ENCODE data around the gene CNTN5. TPM values are rescaled to one million over a fixed set of nuclear protein-coding genes. Genes with fewer than 3 reads are reported as not detected.

The CNTN5 gene
- total RNA-seq, 1 donor from 2014 or later, result not detected

- Mint-ChIP-seq H3K9me3 (peaks cover 32% of the 10 kb centered on the region), H3K36me3 (ENCODE audit: low read depth) (no peaks in the 10 kb centered on the region), H3K27me3 (ENCODE audit: low read depth) (no peaks in the 10 kb centered on the region), H3K27ac (no peak overlapping the region), H3K4me1 (ENCODE audit: low read depth) (no peaks in the 10 kb centered on the region), H3K4me3 (ENCODE audit: low read depth) (no peak overlapping the region)
- intact Hi-C loops (cut with micrococcal nuclease), result no loop called here
- no peak for DNase-seq (ENCODE audit: low spot score)
Observed at GRCh38 chr11:99640671-99641070, 619.9 kb downstream of the CNTN5 start.

DNA sequence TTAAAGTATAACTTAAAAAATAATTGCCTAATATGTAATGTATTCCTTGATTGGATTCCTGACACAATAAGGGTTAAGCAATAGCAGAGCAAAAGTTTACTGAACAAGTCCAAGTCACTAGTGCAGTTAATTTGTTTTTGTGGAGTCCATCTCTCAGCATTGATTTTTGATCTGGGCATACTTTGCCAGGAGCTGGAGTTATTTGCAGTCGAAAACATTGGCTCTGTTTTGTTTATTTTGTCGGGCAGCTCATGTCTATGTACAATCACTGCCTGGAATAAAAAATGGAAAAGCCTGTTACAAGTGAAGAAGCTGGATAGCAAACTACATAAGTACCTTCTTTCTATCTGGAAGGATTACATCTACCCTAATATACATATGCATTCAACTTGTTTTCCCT is 625.2 kb downstream of the CNTN5 start:
- H3K4me3 Mint-ChIP-seq (ENCODE audit: low read depth), result no peak overlapping the region
- H3K36me3 Mint-ChIP-seq (ENCODE audit: low read depth), result no peaks in the 10 kb centered on the region
- no peaks in the 10 kb centered on the region for H3K27me3 Mint-ChIP-seq (ENCODE audit: low read depth)
- intact Hi-C loops (cut with micrococcal nuclease), result no loop called here
- DNase-seq (ENCODE audit: low spot score), result no peak
- peaks cover 36% of the 10 kb centered on the region for H3K9me3 Mint-ChIP-seq
- no peak overlapping the region for H3K27ac Mint-ChIP-seq
- no peaks in the 10 kb centered on the region for H3K4me1 Mint-ChIP-seq (ENCODE audit: low read depth)

DNA sequence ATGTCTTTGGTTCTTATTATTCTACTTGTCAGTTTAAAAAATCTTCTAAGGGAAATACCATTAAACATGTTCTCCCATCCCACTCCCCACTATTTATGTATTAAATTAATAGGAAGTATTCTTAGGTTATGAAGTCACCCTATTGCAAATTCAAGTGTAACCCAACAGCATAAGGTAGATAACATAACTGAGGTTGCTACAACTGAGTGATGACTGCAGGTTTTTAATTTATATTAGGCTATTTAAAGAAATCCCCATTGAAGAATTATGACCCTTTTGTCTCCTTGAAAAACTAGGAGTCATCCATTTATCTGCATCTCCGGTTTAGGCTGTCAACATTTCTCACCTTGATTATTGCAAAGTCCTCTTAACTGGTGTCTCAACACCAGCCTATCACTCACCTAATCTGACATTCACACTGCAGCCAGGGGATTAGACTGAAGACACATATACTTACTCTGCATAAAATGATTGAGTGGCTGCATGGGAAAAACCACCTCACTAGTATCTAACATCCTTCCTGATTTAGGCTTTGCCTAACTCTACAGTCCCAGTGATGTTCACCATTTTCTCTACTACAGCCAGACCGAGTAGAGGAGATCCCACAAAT is 649.4 kb downstream of the CNTN5 start:
- intact Hi-C loops (cut with micrococcal nuclease), result no loop called here
- Mint-ChIP-seq H3K4me3 (ENCODE audit: low read depth) (no peak overlapping the region), H3K27me3 (ENCODE audit: low read depth) (no peaks in the 10 kb centered on the region), H3K36me3 (ENCODE audit: low read depth) (no peaks in the 10 kb centered on the region), H3K9me3 (peaks cover 42% of the 10 kb centered on the region), H3K4me1 (ENCODE audit: low read depth) (no peaks in the 10 kb centered on the region), H3K27ac (no peak overlapping the region)
- DNase-seq (ENCODE audit: low spot score), result no peak

DNA sequence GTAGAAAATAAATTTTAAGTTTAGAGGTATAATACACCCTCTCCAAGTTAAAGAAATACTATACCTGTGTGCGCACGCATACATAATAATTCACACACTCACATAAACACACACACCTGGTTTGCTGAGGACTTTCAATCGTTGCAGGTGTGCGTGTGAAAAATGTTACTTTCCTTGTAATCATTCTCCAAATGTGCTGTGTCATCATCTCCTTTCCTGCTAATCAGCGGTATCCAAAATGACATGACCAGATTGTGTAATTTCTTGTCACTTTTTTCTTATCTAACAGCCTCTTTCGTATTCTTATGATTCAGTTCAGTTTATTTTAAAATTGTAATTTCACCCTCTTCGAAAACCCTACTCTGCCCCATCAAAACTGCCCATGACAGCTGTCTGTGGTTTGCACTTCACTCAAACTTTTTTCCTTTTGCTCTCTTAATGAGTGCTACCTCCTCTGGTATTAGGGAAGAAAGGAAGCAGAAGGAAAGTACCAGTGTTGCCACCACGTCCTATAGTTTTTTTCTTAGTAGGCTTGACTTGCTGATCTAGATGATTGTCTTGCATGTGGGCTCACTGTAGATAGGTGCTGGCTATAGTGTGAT is 651.2 kb downstream of the CNTN5 start:
- Mint-ChIP-seq H3K4me1 (ENCODE audit: low read depth) (no peaks in the 10 kb centered on the region), H3K27me3 (ENCODE audit: low read depth) (no peaks in the 10 kb centered on the region), H3K9me3 (peaks cover 40% of the 10 kb centered on the region), H3K27ac (no peak overlapping the region), H3K36me3 (ENCODE audit: low read depth) (no peaks in the 10 kb centered on the region), H3K4me3 (ENCODE audit: low read depth) (no peak overlapping the region)
- intact Hi-C loops (cut with micrococcal nuclease), result no loop called here
- DNase-seq (ENCODE audit: low spot score), result no peak

DNA sequence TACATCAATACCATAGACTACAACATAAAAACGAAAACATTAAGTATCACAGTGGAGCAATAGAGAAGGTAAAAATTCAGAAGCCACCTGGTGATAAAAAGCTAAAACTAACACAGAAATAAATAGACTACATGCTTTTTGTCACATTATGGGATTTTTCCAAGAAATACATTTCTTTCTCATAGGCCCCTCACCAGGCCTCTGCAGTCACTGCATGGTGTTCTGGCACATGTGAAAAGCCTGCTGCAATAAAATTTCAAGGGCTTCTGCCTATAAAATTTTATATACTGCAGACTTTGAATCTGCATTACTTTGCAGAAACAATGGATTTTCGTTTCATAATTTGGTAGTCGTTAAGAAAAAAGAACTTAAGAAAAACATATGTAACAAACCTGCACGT is 655.5 kb downstream of the CNTN5 start:
- intact Hi-C loops (cut with micrococcal nuclease), result no loop called here
- no peak overlapping the region for H3K4me3 Mint-ChIP-seq (ENCODE audit: low read depth)
- no peaks in the 10 kb centered on the region for H3K36me3 Mint-ChIP-seq (ENCODE audit: low read depth)
- DNase-seq (ENCODE audit: low spot score), result no peak
- peaks cover 31% of the 10 kb centered on the region for H3K9me3 Mint-ChIP-seq
- H3K27me3 Mint-ChIP-seq (ENCODE audit: low read depth), result no peaks in the 10 kb centered on the region
- H3K27ac Mint-ChIP-seq, result no peak overlapping the region
- H3K4me1 Mint-ChIP-seq (ENCODE audit: low read depth), result no peaks in the 10 kb centered on the region

- no peaks in the 10 kb centered on the region for H3K27me3 Mint-ChIP-seq (ENCODE audit: low read depth)
- H3K9me3 Mint-ChIP-seq, result peaks cover 21% of the 10 kb centered on the region
- no peaks in the 10 kb centered on the region for H3K36me3 Mint-ChIP-seq (ENCODE audit: low read depth)
- intact Hi-C loops (cut with micrococcal nuclease), result no loop called here
- H3K4me1 Mint-ChIP-seq (ENCODE audit: low read depth), result no peaks in the 10 kb centered on the region
- DNase-seq (ENCODE audit: low spot score), result no peak
- H3K4me3 Mint-ChIP-seq (ENCODE audit: low read depth), result no peak overlapping the region
- no peak overlapping the region for H3K27ac Mint-ChIP-seq
Observed at GRCh38 chr11:99682171-99682570, 661.4 kb downstream of the CNTN5 start.

DNA sequence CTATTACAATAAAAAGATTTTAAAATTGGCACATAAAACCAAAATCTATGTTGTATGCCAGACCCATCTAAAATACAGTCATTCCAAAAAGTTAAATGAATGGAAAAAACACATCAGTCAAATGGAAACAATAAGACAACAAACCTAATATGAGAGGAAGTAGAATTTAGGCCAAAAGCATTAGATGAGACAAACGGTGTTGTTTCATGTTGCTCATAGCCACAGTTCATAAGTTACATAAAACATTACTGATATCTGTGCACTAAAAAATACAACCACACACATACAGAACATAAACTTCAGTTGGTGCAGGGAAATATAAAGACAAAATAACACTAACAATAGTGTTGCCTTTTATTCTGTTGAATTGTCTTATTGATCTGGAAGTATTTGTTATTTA is 661.9 kb downstream of the CNTN5 start:
- no peak overlapping the region for H3K27ac Mint-ChIP-seq
- no peaks in the 10 kb centered on the region for H3K36me3 Mint-ChIP-seq (ENCODE audit: low read depth)
- intact Hi-C loops (cut with micrococcal nuclease), result no loop called here
- DNase-seq (ENCODE audit: low spot score), result no peak
- no peaks in the 10 kb centered on the region for H3K4me1 Mint-ChIP-seq (ENCODE audit: low read depth)
- H3K27me3 Mint-ChIP-seq (ENCODE audit: low read depth), result no peaks in the 10 kb centered on the region
- peaks cover 21% of the 10 kb centered on the region for H3K9me3 Mint-ChIP-seq
- H3K4me3 Mint-ChIP-seq (ENCODE audit: low read depth), result no peak overlapping the region

GRCh38 chr11:99683933-99684332 is 663.2 kb downstream of the CNTN5 start:
- Mint-ChIP-seq H3K4me1 (ENCODE audit: low read depth) (no peaks in the 10 kb centered on the region), H3K27ac (no peak overlapping the region), H3K4me3 (ENCODE audit: low read depth) (no peak overlapping the region), H3K27me3 (ENCODE audit: low read depth) (no peaks in the 10 kb centered on the region), H3K9me3 (peaks cover 26% of the 10 kb centered on the region), H3K36me3 (ENCODE audit: low read depth) (no peaks in the 10 kb centered on the region)
- intact Hi-C loops (cut with micrococcal nuclease), result no loop called here
- DNase-seq (ENCODE audit: low spot score), result no peak

DNA sequence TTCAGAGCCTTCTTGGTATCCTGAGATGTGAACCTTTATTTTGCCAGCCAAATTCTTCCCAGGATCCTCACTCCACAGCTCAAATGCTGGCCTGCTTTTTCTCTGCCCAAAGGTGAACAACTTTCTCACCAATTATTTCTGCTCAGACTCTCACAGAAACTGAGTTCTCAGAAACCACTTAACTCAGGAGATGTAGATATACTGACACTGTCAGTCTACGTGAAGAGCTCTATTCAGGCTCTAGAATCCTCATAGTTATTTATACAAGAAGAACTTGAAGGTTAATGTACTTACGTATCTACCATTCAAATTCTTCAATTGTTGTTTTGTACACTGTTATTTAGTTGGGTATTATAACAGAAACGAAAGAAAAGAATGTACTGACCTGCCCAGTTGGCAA is 666.1 kb downstream of the CNTN5 start:
- no peaks in the 10 kb centered on the region for H3K27me3 Mint-ChIP-seq (ENCODE audit: low read depth)
- intact Hi-C loops (cut with micrococcal nuclease), result no loop called here
- H3K36me3 Mint-ChIP-seq (ENCODE audit: low read depth), result no peaks in the 10 kb centered on the region
- no peak overlapping the region for H3K27ac Mint-ChIP-seq
- DNase-seq (ENCODE audit: low spot score), result no peak
- H3K4me1 Mint-ChIP-seq (ENCODE audit: low read depth), result no peaks in the 10 kb centered on the region
- peaks cover 47% of the 10 kb centered on the region for H3K9me3 Mint-ChIP-seq
- no peak overlapping the region for H3K4me3 Mint-ChIP-seq (ENCODE audit: low read depth)

- no peaks in the 10 kb centered on the region for H3K36me3 Mint-ChIP-seq (ENCODE audit: low read depth)
- no peak overlapping the region for H3K4me3 Mint-ChIP-seq (ENCODE audit: low read depth)
- H3K4me1 Mint-ChIP-seq (ENCODE audit: low read depth), result no peaks in the 10 kb centered on the region
- H3K27ac Mint-ChIP-seq, result no peak overlapping the region
- no peak for DNase-seq (ENCODE audit: low spot score)
- peaks cover 50% of the 10 kb centered on the region for H3K9me3 Mint-ChIP-seq
- intact Hi-C loops (cut with micrococcal nuclease), result no loop called here
- H3K27me3 Mint-ChIP-seq (ENCODE audit: low read depth), result no peaks in the 10 kb centered on the region
Observed at GRCh38 chr11:99687320-99687719, 666.6 kb downstream of the CNTN5 start.

DNA sequence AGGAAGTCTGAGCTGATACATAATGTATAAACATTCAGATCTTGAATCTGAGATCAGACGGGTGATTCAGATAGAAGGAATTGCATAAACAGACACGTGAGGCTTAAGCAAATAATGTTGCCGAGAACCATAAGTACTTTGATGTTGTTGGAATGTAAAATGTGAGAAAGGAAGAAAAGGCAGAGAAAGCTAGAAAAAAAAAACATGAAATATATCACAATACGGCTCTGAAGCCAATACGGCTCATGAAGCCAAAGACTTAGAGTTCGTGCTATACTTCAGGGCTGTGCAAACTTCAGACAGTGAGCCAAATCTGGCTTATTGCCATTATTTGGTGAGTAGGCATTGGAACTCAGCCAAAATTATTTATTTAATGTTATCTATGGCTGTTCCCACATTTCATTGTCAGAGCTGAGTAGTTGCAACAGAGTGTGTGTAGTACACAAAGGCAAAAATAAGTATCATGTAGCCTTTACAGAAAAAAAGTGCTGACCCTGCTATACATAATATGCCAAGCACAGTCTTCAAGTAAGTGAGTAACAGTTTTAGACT is 673.3 kb downstream of the CNTN5 start:
- Mint-ChIP-seq H3K9me3 (peaks cover 50% of the 10 kb centered on the region), H3K27ac (no peak overlapping the region), H3K27me3 (ENCODE audit: low read depth) (no peaks in the 10 kb centered on the region), H3K36me3 (ENCODE audit: low read depth) (no peaks in the 10 kb centered on the region), H3K4me3 (ENCODE audit: low read depth) (no peak overlapping the region), H3K4me1 (ENCODE audit: low read depth) (no peaks in the 10 kb centered on the region)
- intact Hi-C loops (cut with micrococcal nuclease), result no loop called here
- no peak for DNase-seq (ENCODE audit: low spot score)

DNA sequence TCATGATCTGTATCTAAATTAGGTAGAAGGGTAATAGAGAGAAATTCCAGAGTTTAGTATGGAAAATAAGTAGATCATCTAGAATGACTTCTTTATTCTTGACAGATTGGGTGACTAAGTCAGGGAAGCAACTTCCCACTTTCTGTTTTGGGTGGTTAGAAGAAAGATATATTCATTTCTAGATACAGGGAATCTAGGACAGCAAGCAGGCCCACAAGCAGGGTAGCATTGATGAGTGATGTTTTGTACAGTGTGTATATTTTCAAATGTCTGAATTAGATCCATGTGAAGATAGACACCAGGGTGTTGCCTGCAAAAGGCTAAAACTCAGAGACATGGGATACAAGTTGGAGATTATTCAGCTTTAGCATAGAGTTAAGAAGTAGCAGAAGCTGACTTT is 674.4 kb downstream of the CNTN5 start:
- peaks cover 42% of the 10 kb centered on the region for H3K9me3 Mint-ChIP-seq
- intact Hi-C loops (cut with micrococcal nuclease), result no loop called here

DNA sequence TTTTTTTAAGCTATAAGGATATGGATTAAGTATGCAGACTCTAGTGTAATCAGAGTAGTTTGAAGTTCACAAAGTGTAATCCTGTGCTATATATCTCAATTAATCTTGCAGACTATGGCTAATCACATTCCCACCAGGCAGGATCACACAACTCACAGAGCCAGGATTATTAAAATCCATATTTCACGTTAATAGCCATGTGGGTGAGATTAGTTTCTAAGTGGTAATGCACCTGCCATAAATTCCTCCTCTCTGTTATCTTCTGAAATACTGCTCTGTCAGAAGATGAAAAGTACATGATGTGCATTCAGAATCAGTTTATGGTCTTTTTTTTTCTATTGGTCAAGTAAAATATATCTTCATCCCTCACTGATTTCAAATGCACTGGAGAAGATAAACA is 686.1 kb downstream of the CNTN5 start:
- no peak for DNase-seq (ENCODE audit: low spot score)
- Mint-ChIP-seq H3K27me3 (ENCODE audit: low read depth) (no peaks in the 10 kb centered on the region), H3K4me3 (ENCODE audit: low read depth) (no peak overlapping the region), H3K27ac (no peak overlapping the region), H3K9me3 (peaks cover 18% of the 10 kb centered on the region), H3K36me3 (ENCODE audit: low read depth) (no peaks in the 10 kb centered on the region), H3K4me1 (ENCODE audit: low read depth) (no peaks in the 10 kb centered on the region)
- intact Hi-C loops (cut with micrococcal nuclease), result no loop called here

More for the DNA sequence above, 674.4 kb downstream of the CNTN5 start:
- no peak overlapping the region for H3K4me3 Mint-ChIP-seq (ENCODE audit: low read depth)
- H3K27ac Mint-ChIP-seq, result no peak overlapping the region
- H3K4me1 Mint-ChIP-seq (ENCODE audit: low read depth), result no peaks in the 10 kb centered on the region
- DNase-seq (ENCODE audit: low spot score), result no peak
- H3K27me3 Mint-ChIP-seq (ENCODE audit: low read depth), result no peaks in the 10 kb centered on the region
- H3K36me3 Mint-ChIP-seq (ENCODE audit: low read depth), result no peaks in the 10 kb centered on the region
